DLD1 (cell line): ENCODE measurements around the gene NREP.

ENCODE experiments used
- in situ Hi-C: cut with HindIII; loops from 2 replicates; pipeline ENCODE4 v1.10.0; 2017; ENCODE audit warnings: low sequenced_read_pairs

The NREP gene, protein sequence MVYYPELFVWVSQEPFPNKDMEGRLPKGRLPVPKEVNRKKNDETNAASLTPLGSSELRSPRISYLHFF

DNA sequence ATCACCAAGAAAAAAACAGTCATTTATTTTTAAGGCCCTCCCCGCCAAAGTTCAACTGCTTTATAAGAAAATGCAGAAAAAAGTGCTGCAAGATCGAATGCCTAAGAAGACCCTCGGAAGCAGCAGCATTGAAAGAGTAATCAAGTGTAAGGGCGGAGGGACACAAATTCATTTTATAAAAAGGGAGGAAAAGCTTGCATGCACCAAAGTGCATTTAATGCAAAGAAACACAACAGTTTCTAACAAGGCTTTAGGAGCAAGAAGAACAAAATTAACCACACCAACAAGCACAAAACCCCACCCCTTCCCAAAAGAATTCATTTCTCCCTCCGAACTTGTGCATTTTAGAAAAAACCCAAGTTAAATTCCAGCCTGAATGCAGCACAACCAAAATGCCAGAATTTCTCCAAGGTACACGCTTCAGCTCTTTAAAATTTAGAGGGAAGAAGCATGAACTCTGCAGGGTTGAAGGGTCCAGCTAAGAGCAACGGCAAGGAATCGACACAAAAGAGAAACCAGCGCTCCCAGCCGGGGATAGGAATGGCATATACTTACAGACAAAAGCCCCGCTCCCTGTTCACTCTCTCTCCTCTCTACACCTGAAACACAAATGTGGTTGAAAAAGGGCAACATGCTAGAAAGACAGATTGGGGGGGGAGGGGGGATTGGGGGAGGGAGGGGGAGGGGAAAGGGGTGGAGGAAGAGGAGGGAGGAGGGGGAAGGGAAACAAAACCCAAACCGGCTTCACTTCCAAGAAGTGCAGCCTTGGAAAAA is at the start of gene NREP:
TSS of gene NREP (minus strand) at position 614 of the 774 bp plus-strand sequence. CDS start 1,422 bp downstream, outside the sequence.
- in situ Hi-C loops, result no loop called here

GRCh38 chr5:111806753-111807152 is 49.8 kb upstream of the NREP start:
- in situ Hi-C loops, result no loop called here

- in situ Hi-C loops, result no loop called here
Measured at GRCh38 chr5:111806156-111806555, 49.2 kb upstream of the NREP start.

DNA sequence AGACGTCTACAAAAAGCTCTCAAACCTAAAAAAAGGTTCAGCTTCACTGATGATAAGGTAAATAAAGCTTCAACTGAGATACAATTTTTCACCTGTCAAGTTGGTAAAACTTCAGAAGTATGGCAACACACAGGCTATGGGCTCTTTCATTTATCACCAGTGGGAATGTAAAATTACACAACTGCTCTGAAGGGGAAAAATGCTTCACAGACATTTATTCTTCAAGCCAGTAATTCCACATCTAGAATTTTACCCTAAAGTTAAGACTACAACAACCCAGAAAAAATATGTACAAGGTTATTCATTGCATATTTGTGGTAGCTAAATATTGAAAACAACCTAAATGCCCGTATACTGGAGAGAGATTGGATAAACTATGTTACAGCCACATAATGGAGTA is 48.1 kb upstream of the NREP start:
- in situ Hi-C loops, result no loop called here

DNA sequence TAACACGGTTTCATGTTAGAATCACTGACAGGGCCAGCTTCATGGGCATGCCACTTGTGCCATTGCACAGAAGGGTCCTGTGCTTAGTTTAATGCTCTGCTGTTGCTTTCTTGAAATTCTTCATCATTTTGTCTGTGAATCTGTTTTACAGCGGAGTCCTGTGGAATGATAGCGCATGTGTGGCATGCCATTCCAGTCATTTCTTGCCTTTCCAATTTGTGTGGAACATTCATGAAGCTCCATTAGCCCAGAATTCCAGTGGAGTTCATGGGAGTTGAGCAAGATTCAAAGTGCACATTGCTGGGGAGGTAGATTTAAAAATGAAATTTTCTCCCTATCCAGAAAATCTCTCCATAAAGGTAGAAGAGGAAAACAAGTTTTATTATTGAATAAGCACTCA is 43.4 kb upstream of the NREP start:
- in situ Hi-C loops, result no loop called here

GRCh38 chr5:111795142-111795541 is 38.1 kb upstream of the NREP start:
- in situ Hi-C loops, result no loop called here

- in situ Hi-C loops, result no loop called here
Measured at GRCh38 chr5:111792471-111793058, 35.6 kb upstream of the NREP start.

DNA sequence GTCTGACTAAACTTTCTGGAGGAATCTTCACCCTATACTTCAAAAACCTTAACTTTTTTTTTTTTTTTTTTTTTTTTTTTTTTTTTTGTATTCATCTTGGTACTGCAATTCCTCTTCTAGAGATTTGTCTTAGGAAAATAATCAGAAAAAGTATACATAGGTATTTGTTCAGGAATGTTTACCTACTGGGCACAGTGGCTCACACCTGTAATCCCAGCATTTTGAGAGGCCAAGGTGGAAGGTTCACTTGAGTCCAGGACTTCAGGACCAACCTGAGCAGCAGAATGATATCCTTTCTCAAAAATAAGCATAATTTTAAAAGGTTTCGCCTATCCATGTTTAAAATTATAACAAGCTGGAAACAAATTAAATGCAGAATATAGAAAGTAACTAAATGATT is 33.3 kb upstream of the NREP start:
- in situ Hi-C loops, result no loop called here

GRCh38 chr5:111787006-111787405 is 30.0 kb upstream of the NREP start:
- in situ Hi-C loops, result no loop called here

DNA sequence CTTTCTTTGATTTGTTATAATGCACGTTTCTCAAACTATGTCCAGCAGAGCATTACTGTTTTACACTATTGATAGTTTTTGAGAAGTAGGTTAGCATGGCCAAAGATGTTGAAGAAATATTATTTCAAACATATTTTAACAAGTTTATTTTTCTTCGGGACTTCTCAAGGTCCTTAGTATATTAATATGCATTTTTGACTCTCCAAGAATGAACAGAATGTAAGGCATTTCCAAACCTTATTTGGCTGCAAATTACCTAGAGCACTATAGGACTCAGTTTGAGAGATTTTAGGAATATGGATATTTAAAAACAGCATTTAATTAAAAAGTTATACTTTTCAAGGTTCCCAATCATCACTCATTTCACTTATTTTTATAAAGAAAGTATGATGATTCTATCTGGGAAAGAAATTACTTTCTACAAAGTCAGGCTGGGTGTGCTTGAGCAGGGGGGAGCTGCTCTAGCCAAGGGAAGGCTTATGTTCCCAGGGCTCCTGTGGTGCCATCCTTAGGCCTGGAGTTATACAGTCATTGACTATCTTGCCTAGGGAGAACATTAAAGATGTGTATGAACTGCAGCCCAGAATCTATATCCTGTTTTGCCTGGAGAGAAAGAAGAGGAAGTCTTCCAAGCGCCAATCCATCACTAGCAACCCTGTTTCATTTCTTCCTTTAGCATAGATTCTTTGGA is 27.6 kb upstream of the NREP start:
- in situ Hi-C loops, result no loop called here

DNA sequence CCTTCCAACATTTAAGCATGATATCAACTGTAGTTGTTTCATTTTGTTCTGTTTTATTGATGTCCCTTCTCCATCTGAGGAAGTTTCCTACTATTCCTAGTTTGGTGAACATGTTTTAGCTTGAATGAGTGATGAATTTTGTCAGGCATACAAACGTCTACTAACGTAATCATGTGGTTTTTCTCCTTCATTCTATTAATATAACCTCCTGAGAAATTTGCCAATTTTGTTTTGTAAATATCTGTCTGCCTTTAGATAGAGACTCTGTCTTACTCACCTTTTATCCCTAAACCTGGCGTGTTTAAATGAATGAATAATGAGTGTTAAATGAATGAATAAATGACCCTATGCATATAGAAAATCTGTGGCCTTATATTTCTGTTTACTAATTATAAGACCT is 26.5 kb upstream of the NREP start:
- in situ Hi-C loops, result no loop called here

DNA sequence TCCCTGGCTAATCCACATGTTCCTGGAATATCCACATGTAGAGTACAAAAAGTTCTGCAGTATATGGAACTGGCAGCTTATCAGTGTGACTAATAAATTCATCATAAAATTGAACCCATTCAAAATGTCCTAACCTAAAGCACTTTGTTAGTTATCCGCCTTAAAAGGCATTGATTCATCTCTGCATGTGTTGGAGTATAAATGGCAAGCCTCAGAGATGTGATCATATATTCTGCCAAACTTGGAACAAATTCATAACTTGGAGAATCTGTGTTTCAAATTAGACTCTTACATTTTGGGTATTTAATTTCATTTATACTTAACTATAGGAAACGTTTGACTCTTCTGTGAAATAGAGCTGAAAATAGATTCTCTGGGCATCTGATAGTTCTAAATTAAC is 25.2 kb upstream of the NREP start:
- in situ Hi-C loops, result no loop called here

DNA sequence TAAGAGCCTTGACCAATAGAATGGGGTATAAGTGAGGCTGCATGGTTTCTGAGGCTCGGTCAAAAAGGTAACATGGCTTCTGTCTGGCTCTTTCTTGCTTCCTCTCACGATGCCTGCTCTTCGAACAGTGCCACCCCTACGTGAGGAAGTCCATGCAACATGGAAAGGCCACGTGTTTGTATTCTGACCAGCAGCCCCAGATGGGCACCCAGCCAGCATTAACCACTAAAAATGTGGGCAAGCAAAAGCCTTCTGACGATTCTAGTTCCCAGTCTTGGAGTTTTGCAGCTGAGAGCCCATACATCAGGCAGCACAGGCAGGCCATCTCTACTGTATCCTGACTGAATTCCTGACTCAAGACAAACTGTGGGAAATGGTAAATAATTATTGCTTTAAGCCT is 24.2 kb upstream of the NREP start:
- in situ Hi-C loops, result no loop called here

GRCh38 chr5:111779922-111780292 is 22.9 kb upstream of the NREP start:
- in situ Hi-C loops, result no loop called here

DNA sequence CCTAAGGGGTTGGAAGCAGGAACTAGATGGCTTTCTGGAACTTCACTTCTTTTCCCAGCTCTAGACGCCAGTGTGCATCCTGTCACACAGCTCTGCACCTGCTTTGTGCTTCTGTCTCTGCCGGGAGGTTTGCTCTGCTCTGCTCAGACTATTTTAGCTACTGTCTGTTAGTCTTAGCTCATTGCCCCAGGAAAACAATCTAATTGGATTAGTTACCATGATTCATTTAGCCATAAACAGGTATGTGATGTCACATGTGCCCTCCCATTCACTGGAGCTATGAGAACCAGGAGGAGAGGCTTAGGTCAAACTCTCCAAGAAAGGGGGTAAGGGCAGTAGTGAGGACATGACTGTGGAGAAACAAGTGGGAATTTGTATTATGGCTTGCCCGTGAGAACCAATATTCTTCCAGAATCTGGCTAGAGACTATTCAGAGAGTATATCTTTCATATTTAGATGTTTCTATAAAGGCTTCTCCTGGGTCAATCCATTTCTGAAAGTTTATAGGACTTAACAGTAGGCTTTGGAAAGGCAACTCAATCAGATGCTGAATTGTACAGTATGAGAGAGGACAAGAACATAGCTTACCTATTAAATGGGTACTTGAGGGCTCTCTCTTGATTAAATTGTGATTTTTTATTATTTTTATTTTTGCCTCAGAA is 22.4 kb upstream of the NREP start:
- in situ Hi-C loops, result no loop called here

GRCh38 chr5:111776913-111777781 is 20.2 kb upstream of the NREP start:
- in situ Hi-C loops, result no loop called here

DNA sequence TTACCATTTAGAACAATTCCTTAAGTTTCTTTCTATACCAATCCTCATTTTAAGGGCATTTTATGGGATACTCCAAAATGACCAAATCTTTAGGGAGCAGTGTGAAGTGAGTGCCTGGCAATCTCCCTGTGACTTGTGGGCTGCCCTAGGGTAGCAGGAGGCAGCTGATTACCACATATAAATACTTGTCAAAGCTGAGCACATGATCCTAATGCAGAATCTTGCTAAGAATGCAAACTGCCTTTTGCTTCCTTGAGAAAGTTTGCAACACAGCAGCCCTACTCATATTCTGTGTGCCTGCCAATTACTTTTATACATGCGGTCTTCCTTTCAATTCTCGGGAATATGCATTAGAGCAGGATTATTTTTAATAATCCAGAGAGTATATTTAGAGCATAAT is 18.2 kb upstream of the NREP start:
- in situ Hi-C loops, result no loop called here

- in situ Hi-C loops, result no loop called here
Measured at GRCh38 chr5:111774525-111774924, 17.5 kb upstream of the NREP start.

DNA sequence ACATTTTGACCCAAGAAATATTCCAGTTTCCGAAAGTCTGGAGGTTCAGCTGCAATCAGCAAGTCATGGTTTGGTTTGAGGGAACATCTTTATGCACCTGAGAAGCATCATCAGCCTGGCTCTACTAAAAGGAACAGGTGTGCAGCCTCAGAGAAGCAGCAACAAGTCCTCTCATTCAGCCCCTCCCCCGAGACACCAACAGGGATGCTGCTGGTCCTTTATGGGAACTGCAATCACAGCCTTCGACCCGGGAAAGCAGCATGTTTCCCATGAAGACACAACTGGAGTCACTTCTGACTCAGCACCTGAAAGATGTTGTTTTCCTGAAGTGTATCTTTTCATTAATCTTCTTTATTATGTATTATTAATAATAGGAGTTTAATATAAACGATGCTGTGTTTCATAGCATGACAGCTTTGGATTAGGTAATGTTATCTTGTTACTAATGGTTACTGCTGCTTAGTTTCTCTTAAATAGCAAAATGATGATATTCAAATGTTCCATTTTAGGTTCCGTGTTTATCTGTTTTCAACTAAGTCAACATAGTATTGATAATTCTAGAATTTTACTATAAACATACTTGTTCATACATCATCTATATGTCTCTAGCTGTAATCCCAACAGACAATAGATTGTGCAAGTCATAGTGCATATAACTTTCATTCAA is 15.6 kb upstream of the NREP start:
- in situ Hi-C loops, result no loop called here

DNA sequence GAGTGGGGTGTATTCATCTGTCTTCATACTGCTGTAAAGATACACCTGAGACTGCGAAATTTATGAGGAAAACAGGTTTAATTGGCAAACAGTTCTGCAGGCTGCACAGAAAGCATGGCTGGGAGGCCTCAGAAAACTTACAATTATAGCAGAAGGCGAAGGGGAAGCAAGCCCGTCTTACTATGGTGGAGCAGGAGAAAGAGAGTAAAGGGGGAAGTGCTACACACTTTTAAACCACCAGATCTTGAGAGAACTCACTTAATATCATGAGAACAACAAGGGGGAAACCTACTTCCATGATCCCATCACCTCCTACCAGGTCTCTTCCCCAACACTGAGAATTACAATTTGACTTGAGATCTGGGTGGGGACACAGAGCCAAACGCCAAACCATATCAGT is 12.5 kb upstream of the NREP start:
- in situ Hi-C loops, result no loop called here
